Activated CD8-positive, alpha-beta T cell treated with anti-CD3 and anti-CD28 coated beads for 36 hours (primary cell): ENCODE measurements around the gene ST3GAL4. TPM values are rescaled to one million over a fixed set of nuclear protein-coding genes. Genes with fewer than 3 reads are reported as not detected.

ENCODE experiments used
- ATAC-seq: fragments of 200-7000 bp; cut with Tn5 transposase; one replicate; pipeline ENCODE4 v1.10.0; 2021; ENCODE audit warnings: mild to moderate bottlenecking, moderate library complexity
- CTCF ChIA-PET: fragments of 350-600 bp; sonication (Branson Sonifier 250); formaldehyde crosslinking; loops from one replicate; lab custom pipeline; 2021; ENCODE audit warnings: antibody characterized with exemption; lab: Charles Lee
- POLR2A ChIA-PET: fragments of 350-600 bp; sonication (Branson Sonifier 250); formaldehyde crosslinking; loops from one replicate; lab custom pipeline; 2021; ENCODE audit warnings: antibody characterized with exemption; lab: Charles Lee
- DNase-seq: peaks from one replicate; pipeline ENCODE4 v3.0.0-alpha.2; 2020
- H3K27ac Mint-ChIP-seq: one replicate; pipeline ENCODE4 v1.8.0; 2021; ENCODE audit warnings: mild to moderate bottlenecking, mixed read lengths
- H3K27me3 Mint-ChIP-seq: one replicate; pipeline ENCODE4 v1.8.0; 2021; ENCODE audit warnings: mixed read lengths
- H3K36me3 Mint-ChIP-seq: one replicate; pipeline ENCODE4 v1.8.0; 2021; ENCODE audit warnings: low read depth, mixed read lengths
- H3K4me1 Mint-ChIP-seq: one replicate; pipeline ENCODE4 v1.8.0; 2021; ENCODE audit warnings: low read depth, mixed read lengths
- H3K4me3 Mint-ChIP-seq: one replicate; pipeline ENCODE4 v1.8.0; 2021; ENCODE audit warnings: mild to moderate bottlenecking, moderate library complexity, mixed read lengths
- H3K9me3 Mint-ChIP-seq: one replicate; pipeline ENCODE4 v1.8.0; 2021; ENCODE audit warnings: mixed read lengths
- CTCF ChIP-seq: fragments of 200-600 bp; IDR thresholded peaks from one replicate; pipeline ENCODE4 v1.8.0; 2022; ENCODE audit warnings: antibody characterized with exemption, mild to moderate bottlenecking
- intact Hi-C: fragments of 100-400 bp; cut with micrococcal nuclease; formaldehyde crosslinking; loops from one replicate; pipeline ENCODE4 v1.10.0; 2022
- total RNA-seq, 2 experiments: library from RNA; stranded (reverse); gene quantifications; one replicate each; pipeline ENCODE4 v1.2.3, GENCODE V29; 2021

Gene ST3GAL4
- total RNA-seq, 2 experiments from 2014 or later = 10.7 to 11.7 TPM

GRCh38 chr11:126339073-126339862 lies 16.2 kb upstream of the ST3GAL4 start:
- ChIA-PET POLR2A (no interaction called here), CTCF (no interaction called here)
- DNase-seq (no peak), ATAC-seq (no peak)
- no peaks in the 10 kb centered on the region for H3K27me3 Mint-ChIP-seq
- H3K27ac Mint-ChIP-seq = no peak overlapping the region
- H3K9me3 Mint-ChIP-seq = no peaks in the 10 kb centered on the region
- intact Hi-C loops = no loop called here
- peaks cover 16% of the 10 kb centered on the region for H3K4me1 Mint-ChIP-seq
- no peak overlapping the region for H3K4me3 Mint-ChIP-seq
- peaks cover 11% of the 10 kb centered on the region for H3K36me3 Mint-ChIP-seq
- TF ChIP-seq CTCF = no peak

GRCh38 chr11:126339863-126340434 lies 15.5 kb upstream of the ST3GAL4 start:
- peaks cover 16% of the 10 kb centered on the region for H3K4me1 Mint-ChIP-seq
- intact Hi-C loops = no loop called here
- ChIA-PET POLR2A (no interaction called here), CTCF (no interaction called here)
- no peaks in the 10 kb centered on the region for H3K27me3 Mint-ChIP-seq
- DNase-seq = no peak
- no peak for ATAC-seq
- no peaks in the 10 kb centered on the region for H3K9me3 Mint-ChIP-seq
- peaks cover 11% of the 10 kb centered on the region for H3K36me3 Mint-ChIP-seq
- H3K27ac Mint-ChIP-seq = no peak overlapping the region
- no peak overlapping the region for H3K4me3 Mint-ChIP-seq
- TF ChIP-seq CTCF = no peak

- POLR2A ChIA-PET = no interaction called here
Measured at GRCh38 chr11:126340960-126341606, 14.4 kb upstream of the ST3GAL4 start.

GRCh38 chr11:126341760-126342161 lies 13.7 kb upstream of the ST3GAL4 start:
- CTCF ChIA-PET = no interaction called here
- intact Hi-C loops = no loop called here
- H3K4me1 Mint-ChIP-seq = peaks cover 19% of the 10 kb centered on the region
- no peaks in the 10 kb centered on the region for H3K9me3 Mint-ChIP-seq
- no peak overlapping the region for H3K4me3 Mint-ChIP-seq
- ATAC-seq (no peak), DNase-seq (no peak)
- H3K27me3 Mint-ChIP-seq = no peaks in the 10 kb centered on the region
- H3K27ac Mint-ChIP-seq = peak overlapping the region; percentile 51
- TF ChIP-seq CTCF = no peak
- POLR2A ChIA-PET = interaction anchor here (1.5 kb wide), 1 partner anchor 9 kb away, joined by 3 read pairs; no protein-coding TSS in a partner anchor
- H3K36me3 Mint-ChIP-seq = peaks cover 16% of the 10 kb centered on the region

More at GRCh38 chr11:126340960-126341606, 14.4 kb upstream of the ST3GAL4 start:
- intact Hi-C loops = no loop called here
- peaks cover 14% of the 10 kb centered on the region for H3K36me3 Mint-ChIP-seq
- H3K9me3 Mint-ChIP-seq = no peaks in the 10 kb centered on the region
- no peaks in the 10 kb centered on the region for H3K27me3 Mint-ChIP-seq
- H3K4me3 Mint-ChIP-seq = no peak overlapping the region
- ATAC-seq (no peak), DNase-seq (no peak)
- peaks cover 19% of the 10 kb centered on the region for H3K4me1 Mint-ChIP-seq
- TF ChIP-seq CTCF = no peak
- CTCF ChIA-PET = no interaction called here
- peak overlapping the region; percentile 7 for H3K27ac Mint-ChIP-seq

- ChIA-PET CTCF (no interaction called here), POLR2A (interaction anchor here (1.0 to 1.5 kb wide), 2 partner anchors 10 to 25 kb away, joined by 3 read pairs; no protein-coding TSS in a partner anchor)
- H3K27me3 Mint-ChIP-seq = no peaks in the 10 kb centered on the region
- peaks cover 19% of the 10 kb centered on the region for H3K4me1 Mint-ChIP-seq
- peaks cover 16% of the 10 kb centered on the region for H3K36me3 Mint-ChIP-seq
- ATAC-seq (no peak), DNase-seq (no peak)
- no peak overlapping the region for H3K27ac Mint-ChIP-seq
- no peak overlapping the region for H3K4me3 Mint-ChIP-seq
- TF ChIP-seq CTCF = no peak
- intact Hi-C loops = no loop called here
- H3K9me3 Mint-ChIP-seq = no peaks in the 10 kb centered on the region
Measured at GRCh38 chr11:126343051-126343450, 12.4 kb upstream of the ST3GAL4 start.
